ENCODE measurements around the gene PTK6. TPM values are rescaled to one million over a fixed set of nuclear protein-coding genes. Genes with fewer than 3 reads are reported as not detected.
"Not testable (repeated sequence)": the region's sequence is repeated elsewhere in the genome, so short reads cannot be mapped to it uniquely, and the experiment has no call there.

Gene PTK6
- polyA plus RNA-seq, 1 donor = 1.1 TPM

DNA sequence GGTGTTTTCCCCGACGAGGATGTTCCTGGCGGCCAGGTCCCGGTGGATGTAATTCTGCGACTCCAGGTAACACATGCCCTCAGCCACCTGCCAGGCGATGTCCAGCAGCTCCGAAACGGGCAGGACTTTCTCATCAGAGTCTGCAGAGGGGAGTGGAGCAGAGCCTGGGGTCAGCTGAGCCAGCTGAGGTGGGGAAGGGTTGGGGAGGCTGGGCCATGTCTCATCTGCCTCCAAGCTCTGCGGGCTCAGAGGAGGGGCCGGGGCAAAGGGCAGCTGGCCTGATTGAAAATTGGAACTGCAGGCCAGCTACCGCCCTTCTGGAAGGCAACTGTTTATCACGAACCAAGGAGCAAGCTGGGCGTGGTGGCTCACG, 6.4 kb downstream of the PTK6 start:
- no peak for DNase-seq

DNA sequence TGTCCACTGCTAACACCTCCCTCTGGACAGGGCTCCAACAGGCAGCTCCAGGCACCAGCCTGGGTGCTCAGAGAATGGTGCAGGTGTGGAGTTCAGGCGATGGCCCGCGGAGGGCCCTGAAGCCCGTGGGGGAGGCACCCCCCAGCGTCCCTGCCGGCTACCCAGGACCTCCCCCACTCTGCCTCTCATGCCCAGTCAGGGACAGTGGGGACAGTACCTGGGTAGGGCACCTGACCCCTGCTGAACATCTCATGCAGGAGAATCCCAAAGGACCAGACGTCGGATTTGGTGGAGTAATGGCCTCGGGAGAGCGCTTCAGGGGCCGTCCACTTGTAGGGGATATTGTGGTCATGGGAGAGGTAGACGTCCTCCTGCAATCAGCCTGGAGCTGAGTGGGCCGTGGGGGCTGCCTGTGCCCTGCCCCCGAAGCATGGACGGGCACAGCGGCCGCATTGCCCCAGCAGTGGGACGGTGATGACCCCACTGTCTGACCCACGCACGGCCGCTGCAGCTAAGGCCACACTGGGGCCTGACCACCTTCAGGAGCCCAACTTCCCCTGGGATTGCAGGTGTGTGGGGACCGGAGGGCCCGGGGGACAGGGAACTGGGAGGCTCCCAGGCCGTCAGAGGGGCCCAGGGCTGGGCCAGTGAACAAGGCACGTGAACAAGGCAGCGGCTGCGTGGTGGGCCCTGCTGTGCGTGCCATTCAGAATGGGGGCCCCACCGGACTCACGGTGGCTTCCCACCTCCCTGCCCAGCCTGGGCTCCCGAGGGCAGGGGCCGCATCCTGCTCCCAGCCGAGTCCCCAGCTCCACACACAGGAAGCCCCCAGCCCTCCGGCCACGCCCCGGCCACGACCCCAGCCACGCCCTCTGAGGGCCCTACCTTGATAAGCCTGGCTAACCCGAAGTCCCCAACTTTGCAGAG, 7.1 kb downstream of the PTK6 start:
- DNase-seq = no peak

DNA sequence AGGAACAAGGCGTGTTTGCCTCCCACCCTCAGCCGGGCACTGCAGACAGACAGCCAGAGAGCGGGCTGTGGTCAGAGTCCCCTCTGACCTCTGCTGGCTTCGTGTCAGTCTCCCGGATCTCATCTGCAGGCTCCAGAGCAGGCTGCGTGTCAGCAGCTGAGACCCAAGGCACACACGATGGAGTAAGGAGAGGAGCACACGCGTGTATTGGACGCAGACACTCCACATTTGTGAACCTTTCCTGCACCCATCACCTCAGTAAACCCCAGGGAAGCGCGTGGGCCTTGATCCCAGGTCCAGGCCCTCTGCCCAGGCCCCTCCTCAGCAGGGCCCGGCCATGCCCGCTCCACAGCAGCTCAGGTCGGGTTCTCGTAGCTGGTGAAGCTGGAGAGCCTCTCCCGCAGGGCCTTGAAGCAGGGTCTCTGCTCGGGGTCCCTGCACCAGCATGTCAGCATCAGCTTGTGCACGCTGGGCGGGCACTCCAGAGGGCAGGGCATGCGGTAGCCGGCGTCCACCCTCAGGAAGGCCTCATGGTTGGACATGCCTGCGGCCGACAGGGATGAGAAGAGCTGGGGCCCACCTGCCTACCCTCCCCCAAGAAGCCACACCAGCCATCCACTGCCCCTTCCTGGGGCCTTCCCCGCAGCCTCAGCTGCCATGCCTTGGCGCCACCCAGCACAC, 7.9 kb downstream of the PTK6 start:
- DNase-seq = no peak

DNA sequence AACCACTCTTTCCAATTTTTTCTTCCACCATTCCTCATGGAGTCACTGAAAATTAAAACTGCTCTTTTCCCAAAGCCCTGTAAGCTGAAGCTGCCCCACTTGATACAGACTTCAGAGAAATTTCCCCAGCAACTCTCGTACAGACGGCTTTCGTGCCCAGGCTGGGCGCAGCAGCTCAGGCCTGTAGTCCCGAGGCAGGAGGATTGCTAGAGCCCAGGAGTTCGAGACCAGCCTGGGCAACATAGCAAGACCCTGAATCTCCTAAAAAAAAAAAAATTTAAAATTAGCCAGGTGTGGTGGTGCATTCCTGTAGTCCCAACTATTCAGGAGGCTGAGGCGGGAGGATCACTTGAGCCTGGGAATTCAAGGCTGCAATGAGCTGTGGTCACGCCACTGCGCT, 10.0 kb downstream of the PTK6 start:
- no peak for DNase-seq

DNA sequence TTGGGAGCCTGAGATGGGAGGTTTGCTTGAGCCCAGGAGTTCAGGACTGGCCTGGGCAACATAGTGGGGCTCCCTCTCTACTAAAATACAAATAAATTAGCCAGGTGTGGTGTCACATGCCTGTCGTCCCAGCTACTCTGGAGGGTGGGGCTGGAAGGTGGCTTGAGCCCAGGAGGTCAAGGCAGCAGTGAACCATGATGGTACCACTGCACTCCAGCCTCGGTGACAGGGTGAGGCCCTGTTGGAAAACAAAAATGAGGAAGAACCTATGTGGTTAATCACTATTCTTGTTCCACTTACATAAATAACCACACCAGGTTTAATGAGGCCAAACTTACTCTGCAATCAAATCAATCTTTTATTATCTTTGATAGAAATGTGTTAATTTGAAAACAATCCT, 11.2 kb downstream of the PTK6 start:
- no peak for DNase-seq

DNA sequence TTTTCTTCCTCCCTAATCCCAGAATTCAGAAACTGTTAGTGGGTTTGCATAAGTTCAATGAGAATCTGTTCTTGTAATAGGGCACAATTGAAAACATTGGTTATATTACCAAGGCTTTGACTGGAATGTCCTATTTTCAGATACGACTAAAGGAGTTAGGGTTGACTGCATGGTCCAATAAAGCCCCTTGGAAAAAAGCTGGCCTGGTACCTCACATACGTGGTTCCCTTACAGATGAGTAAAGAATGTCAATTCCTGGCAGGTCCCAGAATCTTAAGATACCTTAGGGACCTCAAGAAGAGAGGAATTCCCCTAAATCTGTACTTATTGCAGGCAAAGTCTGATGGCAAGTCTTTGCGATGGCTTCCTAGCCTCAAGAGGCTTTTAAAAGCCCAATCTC, 12.0 kb downstream of the PTK6 start:
- DNase-seq = no peak

DNA sequence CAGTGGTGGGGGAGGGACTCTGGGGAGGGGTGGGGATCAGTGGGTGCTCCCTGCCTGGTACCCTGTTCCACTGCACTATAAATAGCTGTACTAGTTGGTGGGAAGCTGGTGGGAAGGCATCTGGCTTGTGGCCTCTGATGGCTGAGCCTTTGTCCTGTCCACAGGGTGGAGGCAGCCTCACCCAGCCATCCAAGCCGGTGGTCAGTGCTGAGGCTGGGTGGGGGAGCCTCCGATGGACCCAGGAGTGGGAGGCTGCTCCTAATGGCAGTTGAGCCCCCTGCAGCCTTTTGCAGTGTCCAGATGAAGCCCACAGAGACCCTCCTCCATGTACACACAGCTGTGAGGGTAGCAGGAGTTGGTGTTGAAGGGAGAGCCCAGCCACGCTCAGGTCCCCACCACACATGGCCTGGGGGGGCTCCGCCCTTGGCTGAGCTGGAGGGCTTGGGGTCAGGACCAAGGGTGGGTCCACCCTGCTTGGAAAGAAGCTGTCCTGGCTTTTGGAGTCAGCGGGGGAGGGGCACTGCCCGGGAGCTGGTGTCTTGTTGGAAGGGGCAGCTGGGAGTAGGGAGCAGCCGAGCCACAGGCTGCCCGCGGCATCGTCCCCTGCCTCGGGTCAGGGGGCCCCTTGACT, 14.1 kb downstream of the PTK6 start:
- DNase-seq = no peak

DNA sequence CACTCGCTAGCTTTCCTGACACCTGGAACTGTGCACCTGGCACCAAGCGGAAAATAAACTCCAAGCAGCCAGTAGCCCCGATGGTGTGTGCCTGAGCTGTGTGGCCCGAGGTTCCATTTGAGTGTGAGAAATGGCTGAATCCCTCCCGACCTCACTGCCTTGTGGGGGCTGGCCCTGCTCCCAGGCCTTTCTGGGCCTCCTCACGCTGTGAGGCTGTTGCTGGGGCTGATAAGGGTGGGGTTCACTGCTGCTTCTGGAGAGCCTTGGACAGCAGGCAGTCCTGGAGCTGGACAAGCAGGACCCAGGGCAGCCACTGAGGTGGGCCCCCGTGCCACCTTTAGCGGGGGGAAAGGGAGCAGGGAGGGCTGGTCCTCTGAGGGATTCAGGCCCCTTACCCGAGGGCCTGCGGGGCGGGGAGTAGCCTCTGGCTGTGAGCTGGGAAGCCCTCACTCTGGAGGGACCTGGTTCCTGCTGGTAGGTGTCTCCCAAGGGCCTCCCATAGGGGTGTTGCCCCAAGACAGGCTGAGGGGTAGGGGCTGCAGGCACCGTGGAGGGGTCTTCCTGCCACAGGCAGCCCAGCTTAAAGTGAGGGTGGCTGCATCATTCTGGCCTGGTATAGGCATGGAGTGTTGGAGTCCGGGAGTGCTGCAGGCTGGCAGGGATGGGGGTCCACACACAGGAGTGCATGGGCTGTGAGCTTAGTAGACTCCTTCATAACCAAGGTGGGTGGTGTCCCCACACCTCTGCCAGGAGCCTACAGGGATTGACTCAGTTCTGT, 14.9 kb downstream of the PTK6 start:
- no peak for DNase-seq

DNA sequence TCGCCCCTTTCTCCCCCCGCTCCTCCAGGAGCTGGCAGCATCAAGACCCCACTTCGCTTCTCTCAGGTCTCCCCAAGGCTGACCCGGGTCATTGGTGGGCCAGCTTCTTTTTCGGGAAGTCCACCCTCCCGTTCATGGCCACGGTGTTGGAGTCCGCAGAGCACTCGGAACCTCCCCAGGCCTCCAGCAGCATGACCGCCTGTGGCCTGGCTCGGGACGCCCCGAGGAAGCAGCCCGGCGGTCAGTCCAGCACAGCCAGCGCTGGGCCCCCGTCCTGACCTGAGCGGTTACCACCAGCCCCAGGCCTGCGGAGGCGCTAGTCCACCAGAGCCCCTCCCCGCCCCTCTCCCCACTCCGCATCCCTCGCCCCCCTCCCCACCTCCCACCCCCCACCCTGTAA, 15.6 kb downstream of the PTK6 start:
- DNase-seq = no peak

DNA sequence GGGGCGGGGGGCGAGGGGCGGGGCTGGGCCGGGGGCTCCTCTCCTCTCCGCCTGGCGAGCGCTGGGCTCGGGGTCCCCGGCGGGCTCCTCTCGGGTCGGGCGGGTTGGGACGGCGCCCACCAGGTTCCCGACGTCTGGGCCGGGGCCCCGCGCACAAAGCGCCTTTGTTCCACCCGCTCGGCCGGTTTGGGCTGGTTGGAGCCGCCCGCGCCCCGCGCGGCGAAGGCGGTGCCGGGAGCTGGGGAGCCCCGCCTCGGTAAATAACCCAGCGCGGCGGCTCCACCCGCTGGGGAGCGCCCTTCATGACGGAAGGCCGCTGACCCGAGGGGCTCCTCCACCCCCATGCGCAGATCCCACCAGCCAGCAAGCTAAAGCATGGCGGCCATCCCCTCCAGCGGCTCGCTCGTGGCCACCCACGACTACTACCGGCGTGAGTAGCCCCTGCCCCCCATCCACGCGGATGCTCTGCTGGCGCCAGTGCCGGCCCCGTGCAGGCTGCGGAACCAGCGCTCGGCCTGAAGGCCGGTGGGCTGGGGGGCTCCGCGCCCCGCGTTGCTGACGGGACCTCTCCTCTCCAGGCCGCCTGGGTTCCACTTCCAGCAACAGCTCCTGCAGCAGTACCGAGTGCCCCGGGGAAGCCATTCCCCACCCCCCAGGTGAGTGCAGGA, 16.1 kb downstream of the PTK6 start:
- DNase-seq = peak; percentile 80

DNA sequence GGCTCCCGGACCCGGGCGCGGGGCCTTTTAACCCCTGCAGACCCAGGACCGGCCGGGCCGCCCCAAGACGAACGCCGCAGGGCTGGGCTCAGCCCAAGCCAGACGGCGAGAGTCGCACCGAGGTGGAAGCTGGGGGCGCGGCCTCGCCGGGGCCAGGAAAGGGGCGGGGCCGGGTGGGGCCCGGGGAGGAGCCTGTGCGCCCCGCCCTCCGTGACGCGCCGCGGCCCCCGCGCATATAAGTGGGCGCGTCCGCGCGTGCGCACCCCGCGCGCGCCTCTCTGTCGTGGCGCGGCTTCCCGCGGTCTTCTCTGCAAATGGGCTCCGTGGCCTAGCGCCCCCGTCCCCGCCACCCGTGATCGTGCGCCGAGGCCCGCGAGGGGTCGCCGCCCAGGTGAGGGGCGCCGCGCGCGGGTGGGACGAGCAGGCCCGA, 16.7 kb downstream of the PTK6 start, which contains the start of gene PPDPF:
Gene PPDPF, plus strand, starts transcription at position 262 of the 430 bp plus-strand sequence. CDS start 544 bp downstream, outside the sequence.
- peak; percentile 82 for DNase-seq

DNA sequence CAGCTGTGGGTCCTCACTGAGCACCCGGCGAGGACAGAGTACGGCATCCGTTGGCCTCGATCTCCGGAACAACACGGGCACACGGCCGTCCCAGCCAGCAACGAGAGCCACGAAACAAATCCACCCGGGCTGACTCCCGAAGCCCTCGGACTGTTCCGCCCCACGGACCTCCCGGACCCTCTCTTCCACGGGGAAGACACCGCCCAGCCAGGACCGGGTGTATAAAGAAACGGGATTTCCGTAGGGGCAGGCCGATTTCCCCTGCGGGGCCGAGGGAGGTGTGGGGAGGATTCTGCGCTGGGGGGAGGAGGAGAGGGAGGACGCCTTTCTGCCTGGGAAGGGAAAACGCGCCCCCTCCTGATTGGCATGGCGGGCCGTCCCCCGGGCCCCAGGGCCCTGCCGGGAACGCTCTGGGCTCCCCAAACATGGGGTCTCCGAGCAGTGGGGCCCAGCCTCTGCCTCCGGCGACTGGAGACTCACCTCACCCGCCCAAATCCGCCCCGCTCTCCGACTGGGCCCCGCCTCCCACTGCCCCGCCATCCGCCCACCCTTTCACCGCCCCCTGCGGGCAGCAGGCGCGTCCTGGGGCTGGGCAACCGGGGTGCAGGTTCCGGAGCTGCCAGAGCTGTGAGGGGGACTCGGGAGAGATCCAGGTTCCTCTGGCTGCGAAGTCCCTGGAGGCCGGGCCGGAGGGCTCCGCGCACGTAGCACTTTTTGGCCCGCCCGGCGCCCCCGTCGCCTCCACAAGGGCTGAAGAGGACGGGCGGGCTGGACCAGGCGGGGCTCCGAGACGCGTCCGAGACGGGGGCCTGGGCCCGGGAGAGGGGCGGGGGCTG, 17.3 kb downstream of the PTK6 start:
- peak; percentile 68 for DNase-seq

DNA sequence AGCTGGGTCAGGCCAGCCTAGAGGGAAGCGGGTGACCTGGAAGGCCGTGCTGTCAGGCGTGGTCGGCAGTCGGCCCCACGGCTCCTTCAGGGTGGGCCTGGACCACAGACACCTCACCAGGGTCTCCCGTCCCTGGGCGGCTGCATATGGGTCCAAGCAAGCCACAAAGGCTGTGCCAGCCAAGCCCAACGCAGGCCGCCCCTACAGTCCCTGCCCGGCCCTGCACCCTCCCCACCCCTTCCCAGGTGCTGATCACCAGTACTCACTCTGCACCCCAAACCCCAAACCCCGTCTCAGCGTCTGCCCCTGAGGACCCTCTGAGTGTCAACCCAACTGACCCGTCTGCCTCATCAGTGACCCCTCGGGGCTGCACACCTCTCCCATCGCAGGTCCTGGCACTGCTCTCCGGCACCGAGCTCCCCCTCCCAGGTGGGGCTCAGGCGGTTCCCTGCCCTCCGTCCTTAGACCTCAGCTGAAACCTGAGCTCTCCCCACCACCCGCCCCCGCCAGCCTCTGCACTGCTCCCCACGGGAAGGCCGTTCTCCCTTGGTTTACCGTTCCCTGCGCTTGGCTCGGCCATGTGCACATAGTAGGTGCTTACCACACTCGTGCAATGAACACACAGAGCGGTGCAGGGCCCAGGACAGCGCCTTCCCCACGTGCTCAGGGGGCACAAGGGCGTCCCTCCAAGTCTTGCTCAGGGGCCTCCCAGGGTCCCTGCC, 18.1 kb downstream of the PTK6 start:
- DNase-seq = no peak

DNA sequence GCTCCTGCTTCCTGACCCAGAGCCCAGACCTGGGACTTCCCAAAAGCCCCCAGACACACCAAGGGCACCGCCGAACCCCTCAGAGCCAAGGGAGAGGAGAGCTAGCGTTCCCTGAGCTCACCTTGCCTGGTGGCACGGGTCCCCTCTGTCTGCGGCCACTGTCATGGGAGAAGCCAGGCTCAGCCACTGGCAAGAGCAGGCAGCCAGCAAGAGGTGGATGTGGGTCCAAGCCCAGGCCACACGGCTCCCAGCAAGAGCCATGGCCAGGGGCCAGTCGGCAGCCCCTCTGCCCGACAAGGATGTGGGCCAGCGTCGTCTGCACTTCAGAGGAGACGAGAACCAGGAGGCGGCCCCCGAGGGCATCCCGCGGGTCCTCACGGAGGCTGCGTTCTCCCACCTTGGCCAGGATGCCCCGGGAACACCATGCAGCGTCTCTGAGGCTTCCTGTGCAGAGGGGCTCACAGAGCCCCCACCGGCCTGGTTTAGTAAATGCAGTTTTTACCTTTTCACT, 18.8 kb downstream of the PTK6 start:
- DNase-seq = no peak

DNA sequence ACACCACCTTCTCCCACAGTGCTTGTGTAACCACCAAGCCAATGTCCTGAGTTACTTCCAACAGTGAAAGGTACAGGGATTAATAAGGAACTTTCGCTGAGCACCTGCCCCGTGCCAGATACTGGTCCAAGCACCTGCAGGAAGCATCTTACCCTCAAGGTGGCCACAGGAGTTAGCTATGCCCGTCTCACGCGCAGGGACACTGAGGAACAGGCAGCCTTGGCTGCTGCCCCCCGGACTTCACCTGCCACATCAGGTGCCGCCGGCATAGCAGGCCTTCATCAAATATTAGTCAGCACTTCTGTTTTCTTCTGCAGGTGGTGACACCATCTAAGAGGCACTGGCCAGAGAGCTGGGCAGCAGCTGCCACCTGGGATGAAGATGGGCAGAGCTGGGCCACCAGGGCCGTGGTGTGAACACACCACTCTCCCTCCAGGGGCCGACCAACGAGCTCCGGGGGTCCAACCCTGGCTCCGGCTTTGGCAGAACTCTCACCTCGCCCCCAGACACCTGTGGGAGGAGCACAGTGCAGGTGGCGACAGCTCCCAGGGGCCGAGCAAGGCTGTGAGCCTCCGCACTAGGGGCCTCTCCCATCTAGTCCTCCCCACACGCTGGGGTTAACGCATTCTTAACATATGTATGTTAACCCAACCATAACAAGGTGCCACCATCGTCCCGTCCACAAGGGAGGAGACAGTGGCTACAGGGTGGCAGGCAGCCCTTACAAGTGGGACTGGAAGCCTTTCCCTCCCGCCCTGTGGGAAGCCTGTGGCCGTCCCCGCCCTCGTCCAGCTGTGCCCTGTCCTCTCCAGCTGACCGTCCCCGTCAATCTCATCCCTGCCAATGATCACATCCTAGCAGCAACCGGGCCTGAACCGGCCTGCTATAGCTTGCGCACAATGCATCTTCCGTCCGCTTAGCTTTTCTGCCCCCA, 19.5 kb downstream of the PTK6 start:
- no peak for DNase-seq

DNA sequence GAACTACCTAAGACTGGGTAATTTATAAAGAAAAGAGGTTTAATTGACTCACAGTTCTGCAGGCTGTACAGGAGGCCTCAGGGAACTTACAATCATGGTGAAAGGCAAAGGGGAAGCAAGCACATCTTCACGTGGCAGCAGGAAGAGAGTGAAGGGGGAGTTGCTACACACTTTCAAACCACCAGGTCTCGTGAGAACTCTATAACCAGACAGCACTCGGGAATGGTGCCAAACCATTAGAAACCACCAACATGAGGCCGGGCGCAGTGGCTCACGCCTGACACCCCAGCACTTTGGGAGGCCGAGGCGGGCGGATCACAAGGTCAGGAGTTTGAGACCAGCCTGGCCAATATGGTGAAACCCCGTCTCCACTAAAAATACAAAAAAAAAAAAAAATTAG, 22.7 kb downstream of the PTK6 start:
- not testable (repeated sequence) for DNase-seq

DNA sequence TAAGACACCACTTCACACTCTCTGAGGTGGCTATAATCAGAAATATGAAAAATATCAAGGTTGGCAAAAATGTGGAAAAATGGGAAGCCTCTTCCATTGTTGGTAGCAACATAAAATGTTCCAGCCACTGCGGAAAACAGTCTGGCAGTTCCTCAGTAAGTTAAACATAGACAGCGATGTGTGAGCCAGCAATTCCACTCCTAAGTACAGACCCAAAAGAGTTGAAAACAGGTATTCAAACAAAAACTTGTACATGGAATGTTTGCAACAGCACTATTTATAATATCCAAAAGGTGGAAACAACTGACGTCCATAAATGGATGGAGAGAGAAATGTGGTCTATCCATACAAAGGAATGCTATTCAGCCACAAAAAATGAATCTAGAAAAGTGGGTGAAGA, 24.0 kb downstream of the PTK6 start:
- no peak for DNase-seq

DNA sequence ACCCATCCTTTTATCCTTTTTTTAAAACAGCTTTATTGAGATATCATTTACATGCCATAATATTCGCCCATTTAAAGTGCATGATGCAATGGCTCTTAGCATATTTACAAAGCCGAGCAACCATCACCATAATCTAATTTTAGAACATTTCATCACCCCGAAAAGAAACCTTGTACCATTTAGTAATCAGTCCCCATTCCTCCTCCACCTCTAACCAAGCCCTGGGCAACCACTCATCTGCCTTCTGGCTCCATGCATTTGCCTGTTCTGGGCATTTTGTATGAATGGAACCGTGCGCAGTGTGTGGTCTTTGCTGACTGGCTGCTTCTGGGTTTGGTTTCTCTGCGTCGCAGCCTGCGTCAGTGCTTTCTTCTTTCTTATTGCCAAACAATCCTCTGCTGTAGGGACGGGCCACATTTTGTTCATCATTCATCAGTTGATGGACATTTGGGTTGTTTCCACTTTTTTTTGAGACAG, 28.1 kb downstream of the PTK6 start:
- DNase-seq = no peak
